ENCODE measurements around the gene KLF8.

Gene KLF8

DNA sequence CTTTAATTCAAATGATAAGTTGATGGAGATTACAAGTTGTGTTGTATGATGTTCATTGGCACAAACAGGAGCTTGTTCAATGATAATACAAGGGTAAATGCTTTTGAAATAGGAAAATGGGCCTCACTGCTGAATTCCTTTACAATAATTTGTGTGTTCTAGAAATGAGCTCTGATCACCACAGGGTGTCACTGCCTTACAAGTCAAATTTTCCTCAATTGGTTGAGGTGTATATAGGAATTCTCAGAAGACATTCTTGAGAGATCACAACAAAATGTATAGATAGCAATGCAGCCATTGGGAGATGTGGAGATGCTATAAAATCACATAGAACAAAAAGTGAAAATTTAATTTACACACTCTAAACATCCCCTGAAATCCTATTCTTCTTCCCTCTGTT lies 49.6 kb downstream of the KLF8 start:
- TF ChIP-seq, protein P1, sequence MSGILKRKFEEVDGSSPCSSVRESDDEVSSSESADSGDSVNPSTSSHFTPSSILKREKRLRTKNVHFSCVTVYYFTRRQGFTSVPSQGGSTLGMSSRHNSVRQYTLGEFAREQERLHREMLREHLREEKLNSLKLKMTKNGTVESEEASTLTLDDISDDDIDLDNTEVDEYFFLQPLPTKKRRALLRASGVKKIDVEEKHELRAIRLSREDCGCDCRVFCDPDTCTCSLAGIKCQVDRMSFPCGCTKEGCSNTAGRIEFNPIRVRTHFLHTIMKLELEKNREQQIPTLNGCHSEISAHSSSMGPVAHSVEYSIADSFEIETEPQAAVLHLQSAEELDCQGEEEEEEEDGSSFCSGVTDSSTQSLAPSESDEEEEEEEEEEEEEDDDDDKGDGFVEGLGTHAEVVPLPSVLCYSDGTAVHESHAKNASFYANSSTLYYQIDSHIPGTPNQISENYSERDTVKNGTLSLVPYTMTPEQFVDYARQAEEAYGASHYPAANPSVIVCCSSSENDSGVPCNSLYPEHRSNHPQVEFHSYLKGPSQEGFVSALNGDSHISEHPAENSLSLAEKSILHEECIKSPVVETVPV (CRISPR knock-in tag; IDR thresholded peaks at IDR 0.05): no peak
- TF ChIP-seq BACH2 (CRISPR knock-in tag; IDR thresholded peaks at IDR 0.05; ENCODE audit: borderline replicate concordance) (no peak), TCF4 (CRISPR knock-in tag; IDR thresholded peaks at IDR 0.05; ENCODE audit: borderline replicate concordance) (no peak), ZC3H10 (CRISPR knock-in tag; IDR thresholded peaks at IDR 0.05) (no peak), RARB (CRISPR knock-in tag; IDR thresholded peaks at IDR 0.05) (no peak), ESRRG (CRISPR knock-in tag; IDR thresholded peaks at IDR 0.05) (no peak), ZFP3 (CRISPR knock-in tag; IDR thresholded peaks at IDR 0.05) (no peak), ZNF8 (CRISPR knock-in tag; IDR thresholded peaks at IDR 0.05) (no peak), ARNTL (CRISPR knock-in tag; IDR thresholded peaks at IDR 0.05; ENCODE audit: borderline replicate concordance, low read depth) (no peak)
- TF ChIP-seq, protein P2, sequence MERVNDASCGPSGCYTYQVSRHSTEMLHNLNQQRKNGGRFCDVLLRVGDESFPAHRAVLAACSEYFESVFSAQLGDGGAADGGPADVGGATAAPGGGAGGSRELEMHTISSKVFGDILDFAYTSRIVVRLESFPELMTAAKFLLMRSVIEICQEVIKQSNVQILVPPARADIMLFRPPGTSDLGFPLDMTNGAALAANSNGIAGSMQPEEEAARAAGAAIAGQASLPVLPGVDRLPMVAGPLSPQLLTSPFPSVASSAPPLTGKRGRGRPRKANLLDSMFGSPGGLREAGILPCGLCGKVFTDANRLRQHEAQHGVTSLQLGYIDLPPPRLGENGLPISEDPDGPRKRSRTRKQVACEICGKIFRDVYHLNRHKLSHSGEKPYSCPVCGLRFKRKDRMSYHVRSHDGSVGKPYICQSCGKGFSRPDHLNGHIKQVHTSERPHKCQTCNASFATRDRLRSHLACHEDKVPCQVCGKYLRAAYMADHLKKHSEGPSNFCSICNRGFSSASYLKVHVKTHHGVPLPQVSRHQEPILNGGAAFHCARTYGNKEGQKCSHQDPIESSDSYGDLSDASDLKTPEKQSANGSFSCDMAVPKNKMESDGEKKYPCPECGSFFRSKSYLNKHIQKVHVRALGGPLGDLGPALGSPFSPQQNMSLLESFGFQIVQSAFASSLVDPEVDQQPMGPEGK (CRISPR knock-in tag; IDR thresholded peaks at IDR 0.05; ENCODE audit: borderline replicate concordance): no peak
- TF ChIP-seq, protein P3, sequence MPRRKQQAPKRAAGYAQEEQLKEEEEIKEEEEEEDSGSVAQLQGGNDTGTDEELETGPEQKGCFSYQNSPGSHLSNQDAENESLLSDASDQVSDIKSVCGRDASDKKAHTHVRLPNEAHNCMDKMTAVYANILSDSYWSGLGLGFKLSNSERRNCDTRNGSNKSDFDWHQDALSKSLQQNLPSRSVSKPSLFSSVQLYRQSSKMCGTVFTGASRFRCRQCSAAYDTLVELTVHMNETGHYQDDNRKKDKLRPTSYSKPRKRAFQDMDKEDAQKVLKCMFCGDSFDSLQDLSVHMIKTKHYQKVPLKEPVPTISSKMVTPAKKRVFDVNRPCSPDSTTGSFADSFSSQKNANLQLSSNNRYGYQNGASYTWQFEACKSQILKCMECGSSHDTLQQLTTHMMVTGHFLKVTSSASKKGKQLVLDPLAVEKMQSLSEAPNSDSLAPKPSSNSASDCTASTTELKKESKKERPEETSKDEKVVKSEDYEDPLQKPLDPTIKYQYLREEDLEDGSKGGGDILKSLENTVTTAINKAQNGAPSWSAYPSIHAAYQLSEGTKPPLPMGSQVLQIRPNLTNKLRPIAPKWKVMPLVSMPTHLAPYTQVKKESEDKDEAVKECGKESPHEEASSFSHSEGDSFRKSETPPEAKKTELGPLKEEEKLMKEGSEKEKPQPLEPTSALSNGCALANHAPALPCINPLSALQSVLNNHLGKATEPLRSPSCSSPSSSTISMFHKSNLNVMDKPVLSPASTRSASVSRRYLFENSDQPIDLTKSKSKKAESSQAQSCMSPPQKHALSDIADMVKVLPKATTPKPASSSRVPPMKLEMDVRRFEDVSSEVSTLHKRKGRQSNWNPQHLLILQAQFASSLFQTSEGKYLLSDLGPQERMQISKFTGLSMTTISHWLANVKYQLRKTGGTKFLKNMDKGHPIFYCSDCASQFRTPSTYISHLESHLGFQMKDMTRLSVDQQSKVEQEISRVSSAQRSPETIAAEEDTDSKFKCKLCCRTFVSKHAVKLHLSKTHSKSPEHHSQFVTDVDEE (CRISPR knock-in tag; IDR thresholded peaks at IDR 0.05): no peak
- peak; percentile 63; the same call in 1 of the 3 replicates for ATAC-seq

DNA sequence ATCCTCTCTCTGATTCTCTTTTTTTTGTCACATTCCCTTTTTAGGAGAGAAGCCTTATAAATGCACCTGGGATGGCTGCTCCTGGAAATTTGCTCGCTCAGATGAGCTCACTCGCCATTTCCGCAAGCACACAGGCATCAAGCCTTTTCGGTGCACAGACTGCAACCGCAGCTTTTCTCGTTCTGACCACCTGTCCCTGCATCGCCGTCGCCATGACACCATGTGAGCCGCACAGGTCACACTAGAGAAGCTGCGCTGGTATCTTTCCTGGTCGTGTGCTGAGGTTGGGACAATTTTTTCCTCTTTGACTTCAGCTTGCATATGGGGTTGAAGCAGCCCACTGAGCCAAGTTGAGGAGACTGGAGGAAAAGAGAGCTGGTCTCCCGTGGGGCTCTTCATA lies 52.1 kb downstream of the KLF8 start:
- no peak for ATAC-seq
- TF ChIP-seq GLIS3 (CRISPR knock-in tag; IDR thresholded peaks at IDR 0.05): no peak
- TF ChIP-seq, protein P3 (CRISPR knock-in tag; IDR thresholded peaks at IDR 0.05): no peak
- TF ChIP-seq ZNF8 (CRISPR knock-in tag; IDR thresholded peaks at IDR 0.05): no peak
- TF ChIP-seq OSR1 (CRISPR knock-in tag; IDR thresholded peaks at IDR 0.05): no peak
- TF ChIP-seq ARNTL (CRISPR knock-in tag; IDR thresholded peaks at IDR 0.05; ENCODE audit: borderline replicate concordance, low read depth): no peak
- TF ChIP-seq PPARA (CRISPR knock-in tag; IDR thresholded peaks at IDR 0.05; ENCODE audit: borderline replicate concordance): no peak
- TF ChIP-seq, protein P4, sequence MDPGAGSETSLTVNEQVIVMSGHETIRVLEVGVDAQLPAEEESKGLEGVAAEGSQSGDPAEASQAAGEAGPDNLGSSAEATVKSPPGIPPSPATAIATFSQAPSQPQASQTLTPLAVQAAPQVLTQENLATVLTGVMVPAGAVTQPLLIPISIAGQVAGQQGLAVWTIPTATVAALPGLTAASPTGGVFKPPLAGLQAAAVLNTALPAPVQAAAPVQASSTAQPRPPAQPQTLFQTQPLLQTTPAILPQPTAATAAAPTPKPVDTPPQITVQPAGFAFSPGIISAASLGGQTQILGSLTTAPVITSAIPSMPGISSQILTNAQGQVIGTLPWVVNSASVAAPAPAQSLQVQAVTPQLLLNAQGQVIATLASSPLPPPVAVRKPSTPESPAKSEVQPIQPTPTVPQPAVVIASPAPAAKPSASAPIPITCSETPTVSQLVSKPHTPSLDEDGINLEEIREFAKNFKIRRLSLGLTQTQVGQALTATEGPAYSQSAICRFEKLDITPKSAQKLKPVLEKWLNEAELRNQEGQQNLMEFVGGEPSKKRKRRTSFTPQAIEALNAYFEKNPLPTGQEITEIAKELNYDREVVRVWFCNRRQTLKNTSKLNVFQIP (CRISPR knock-in tag; IDR thresholded peaks at IDR 0.05; ENCODE audit: borderline replicate concordance, low read depth): no peak
- no peak for TF ChIP-seq SNAI2 (CRISPR knock-in tag; IDR thresholded peaks at IDR 0.05)
- TF ChIP-seq, protein P2 (CRISPR knock-in tag; IDR thresholded peaks at IDR 0.05; ENCODE audit: borderline replicate concordance): no peak

DNA sequence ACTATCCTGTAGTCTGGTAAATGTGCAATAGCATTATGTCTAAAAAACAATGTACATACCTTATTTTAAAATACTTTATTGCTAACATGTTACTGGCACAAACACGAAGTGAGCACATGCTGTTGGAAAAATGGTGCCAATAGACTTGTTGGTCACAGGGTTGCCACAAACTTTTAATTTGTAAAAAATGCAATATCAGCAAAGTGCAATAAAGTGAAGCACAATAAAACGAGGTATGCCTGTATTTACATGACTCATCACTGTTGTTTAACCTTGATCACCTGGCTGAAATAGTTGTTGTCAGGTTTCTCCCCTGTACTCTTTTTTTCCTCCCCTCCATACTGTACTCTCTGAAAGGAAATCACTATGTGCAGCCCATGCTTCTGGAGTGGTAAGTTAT lies 56.5 kb downstream of the KLF8 start:
- ATAC-seq: no peak
- TF ChIP-seq GLIS3 (CRISPR knock-in tag; IDR thresholded peaks at IDR 0.05) (no peak), ZC3H10 (CRISPR knock-in tag; IDR thresholded peaks at IDR 0.05) (no peak), ZFP30 (CRISPR knock-in tag; IDR thresholded peaks at IDR 0.05) (no peak), ZNF70 (CRISPR knock-in tag; IDR thresholded peaks at IDR 0.05) (no peak), RARB (CRISPR knock-in tag; IDR thresholded peaks at IDR 0.05) (no peak), TCF4 (CRISPR knock-in tag; IDR thresholded peaks at IDR 0.05; ENCODE audit: borderline replicate concordance) (no peak)
- TF ChIP-seq, protein P2 (CRISPR knock-in tag; IDR thresholded peaks at IDR 0.05; ENCODE audit: borderline replicate concordance): no peak
- TF ChIP-seq, protein P5, sequence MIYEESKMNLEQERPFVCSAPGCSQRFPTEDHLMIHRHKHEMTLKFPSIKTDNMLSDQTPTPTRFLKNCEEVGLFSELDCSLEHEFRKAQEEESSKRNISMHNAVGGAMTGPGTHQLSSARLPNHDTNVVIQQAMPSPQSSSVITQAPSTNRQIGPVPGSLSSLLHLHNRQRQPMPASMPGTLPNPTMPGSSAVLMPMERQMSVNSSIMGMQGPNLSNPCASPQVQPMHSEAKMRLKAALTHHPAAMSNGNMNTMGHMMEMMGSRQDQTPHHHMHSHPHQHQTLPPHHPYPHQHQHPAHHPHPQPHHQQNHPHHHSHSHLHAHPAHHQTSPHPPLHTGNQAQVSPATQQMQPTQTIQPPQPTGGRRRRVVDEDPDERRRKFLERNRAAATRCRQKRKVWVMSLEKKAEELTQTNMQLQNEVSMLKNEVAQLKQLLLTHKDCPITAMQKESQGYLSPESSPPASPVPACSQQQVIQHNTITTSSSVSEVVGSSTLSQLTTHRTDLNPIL (CRISPR knock-in tag; IDR thresholded peaks at IDR 0.05; ENCODE audit: low read depth): no peak
- TF ChIP-seq, protein P1 (CRISPR knock-in tag; IDR thresholded peaks at IDR 0.05): no peak
